Measurements from ENCODE around the gene MALT1.

- TF ChIP-seq CTCF (IDR thresholded peaks at IDR 0.05) (no peak), POLR2A (IDR thresholded peaks at IDR 0.05) (no peak)
Measured at GRCh38 chr18:58639237-58639636, 32.0 kb upstream of the MALT1 start.
